ENCODE results near the gene RIMBP2.

RIMBP2 gene

DNA sequence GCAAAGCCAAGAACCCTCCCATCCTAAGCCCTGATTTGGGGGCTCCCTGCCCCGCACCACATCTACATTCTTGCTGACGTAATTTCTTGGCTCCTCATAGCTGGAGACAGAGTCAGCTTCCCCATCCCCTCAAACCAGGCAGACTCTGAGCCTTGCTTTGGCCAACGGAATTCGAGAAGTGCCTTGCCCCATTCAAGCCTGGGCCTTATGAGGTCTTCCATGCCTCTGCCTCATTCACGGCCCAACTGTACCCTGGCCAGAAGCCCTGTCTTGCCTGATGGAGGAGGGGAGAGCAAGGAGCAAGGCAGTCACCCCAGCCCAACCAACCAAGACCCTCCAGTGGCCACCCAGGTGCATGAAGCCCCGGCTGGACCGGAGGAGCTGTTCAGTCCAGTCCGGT is 214.3 kb downstream of the RIMBP2 start:
- DNase-seq (ENCODE audit: low spot score), result no peak

- no peak for DNase-seq (ENCODE audit: low spot score)
Measured at GRCh38 chr12:130500835-130501330, 215.2 kb downstream of the RIMBP2 start.

DNA sequence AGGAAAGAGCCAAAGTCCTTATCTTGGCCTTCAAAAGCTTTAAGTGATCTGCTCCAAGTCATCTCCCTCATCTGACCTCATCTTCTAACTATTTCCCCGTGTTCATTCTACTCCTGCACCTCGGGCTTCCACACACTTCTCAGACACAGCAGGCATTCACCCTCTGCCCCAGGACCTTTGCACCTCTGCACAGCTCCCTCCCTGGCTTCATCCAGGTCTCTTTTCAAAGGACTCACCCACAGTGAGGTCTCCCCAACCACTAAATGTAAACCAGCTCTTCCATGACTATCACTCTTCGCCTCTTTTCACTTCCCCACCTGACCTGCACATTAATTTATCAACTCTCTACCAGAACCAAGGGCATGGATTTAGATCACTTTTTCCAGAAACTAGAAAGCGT is 216.6 kb downstream of the RIMBP2 start:
- DNase-seq (ENCODE audit: low spot score), result no peak

GRCh38 chr12:130498589-130499385 is 217.3 kb downstream of the RIMBP2 start:
- no peak for DNase-seq (ENCODE audit: low spot score)

DNA sequence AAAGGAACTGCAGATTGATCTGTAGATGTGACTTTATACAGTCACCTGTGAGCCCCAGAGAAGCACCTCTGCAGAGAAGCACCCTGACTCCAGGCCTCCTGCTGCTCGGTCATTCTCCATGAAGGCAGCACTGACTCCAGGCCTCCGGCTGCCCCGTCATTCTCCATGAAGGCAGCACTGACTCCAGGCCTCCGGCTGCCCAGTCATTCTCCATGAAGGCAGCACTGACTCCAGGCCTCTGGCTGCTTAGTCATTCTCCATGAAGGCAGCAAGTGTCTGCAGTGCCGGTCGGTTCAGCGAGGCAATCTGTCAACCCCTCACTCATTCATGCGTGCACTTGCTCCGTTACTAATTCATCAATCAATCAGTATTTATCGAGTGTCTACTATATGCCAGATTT is 218.1 kb downstream of the RIMBP2 start:
- no peak for DNase-seq (ENCODE audit: low spot score)

DNA sequence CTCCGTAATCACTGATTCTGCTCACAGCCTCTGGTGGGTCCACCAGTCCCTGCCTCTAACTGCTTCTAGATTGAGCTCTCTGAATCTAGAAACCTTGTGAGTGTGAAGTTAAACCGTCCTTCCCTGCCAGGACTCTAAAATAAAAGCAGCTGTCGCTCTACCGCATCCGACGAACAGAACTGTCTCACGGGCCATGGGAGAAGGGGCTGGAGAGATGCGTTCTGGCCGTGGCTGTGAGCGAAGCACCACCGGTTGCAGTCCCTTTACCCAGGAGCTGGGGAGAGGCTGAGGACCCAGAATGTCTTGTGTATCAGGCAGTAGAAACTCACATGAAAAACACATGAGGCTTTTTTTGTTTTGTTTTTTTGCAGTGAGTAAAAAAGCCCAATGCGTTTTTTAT is 218.8 kb downstream of the RIMBP2 start:
- no peak for DNase-seq (ENCODE audit: low spot score)

- no peak for DNase-seq (ENCODE audit: low spot score)
Measured at GRCh38 chr12:130496516-130497120, 219.5 kb downstream of the RIMBP2 start.

GRCh38 chr12:130495156-130495555 is 220.9 kb downstream of the RIMBP2 start:
- no peak for DNase-seq (ENCODE audit: low spot score)

- DNase-seq (ENCODE audit: low spot score), result no peak
Measured at GRCh38 chr12:130494736-130495135, 221.4 kb downstream of the RIMBP2 start.

DNA sequence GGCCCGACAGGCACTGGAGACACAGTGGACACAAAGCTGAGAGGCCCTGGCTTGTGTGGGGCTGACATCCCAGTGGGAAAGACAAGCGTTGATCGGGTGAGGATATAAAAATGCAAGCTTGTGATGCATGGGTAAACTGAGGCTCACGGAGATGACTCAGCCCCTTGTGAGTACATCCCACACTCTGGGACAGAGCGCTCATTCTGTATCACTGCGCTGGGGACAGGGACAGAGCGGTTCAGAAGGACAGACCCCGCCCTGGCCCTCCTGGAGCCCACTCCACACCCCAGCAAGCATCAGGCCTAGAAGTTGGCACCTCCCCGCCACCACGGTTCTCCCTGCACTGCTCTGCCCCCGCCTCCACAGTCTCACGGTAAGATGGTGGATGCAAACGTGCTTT is 222.1 kb downstream of the RIMBP2 start:
- DNase-seq (ENCODE audit: low spot score), result no peak

- DNase-seq (ENCODE audit: low spot score), result no peak
Measured at GRCh38 chr12:130491421-130492357, 224.4 kb downstream of the RIMBP2 start.

DNA sequence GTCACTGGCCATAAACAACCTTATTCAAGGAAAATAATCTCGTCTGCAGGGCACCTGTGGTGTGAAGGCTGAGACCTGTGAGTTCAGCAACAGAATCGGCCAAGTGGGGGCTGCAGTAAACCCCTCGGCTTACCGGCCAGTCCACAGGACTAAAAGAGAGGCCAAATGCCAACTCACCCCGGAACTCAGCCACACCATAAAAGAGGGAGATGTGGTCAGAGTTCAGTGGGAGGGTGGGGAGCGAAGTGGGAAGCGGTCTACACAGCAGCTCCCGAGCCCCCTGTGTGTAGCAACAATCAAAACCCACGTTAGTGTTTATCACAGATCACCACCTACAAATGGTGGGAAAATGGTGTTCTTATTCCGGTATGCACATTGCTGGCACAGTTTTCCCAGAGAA is 225.4 kb downstream of the RIMBP2 start:
- no peak for DNase-seq (ENCODE audit: low spot score)

DNA sequence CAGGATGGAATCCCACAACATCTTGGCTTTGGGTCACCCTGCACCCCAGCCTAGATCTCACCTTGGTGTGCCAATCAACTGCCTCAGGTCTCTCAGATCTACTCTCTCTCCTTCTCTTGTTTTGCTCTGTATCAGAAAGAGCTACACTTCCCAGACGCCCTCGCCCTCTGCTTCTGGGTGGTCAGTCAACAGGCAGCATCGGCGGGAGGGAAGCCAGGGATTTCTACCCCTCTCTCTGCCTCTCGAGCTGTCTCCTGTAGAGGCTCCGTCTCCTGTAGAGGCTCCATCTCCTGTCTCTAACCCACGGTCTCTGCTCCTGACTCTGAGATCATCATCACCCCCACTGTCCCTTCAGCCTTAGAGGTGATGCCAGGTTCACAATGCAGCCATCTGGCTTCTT is 226.8 kb downstream of the RIMBP2 start:
- DNase-seq (ENCODE audit: low spot score), result no peak

GRCh38 chr12:130488358-130488710 is 227.8 kb downstream of the RIMBP2 start:
- DNase-seq (ENCODE audit: low spot score), result no peak

DNA sequence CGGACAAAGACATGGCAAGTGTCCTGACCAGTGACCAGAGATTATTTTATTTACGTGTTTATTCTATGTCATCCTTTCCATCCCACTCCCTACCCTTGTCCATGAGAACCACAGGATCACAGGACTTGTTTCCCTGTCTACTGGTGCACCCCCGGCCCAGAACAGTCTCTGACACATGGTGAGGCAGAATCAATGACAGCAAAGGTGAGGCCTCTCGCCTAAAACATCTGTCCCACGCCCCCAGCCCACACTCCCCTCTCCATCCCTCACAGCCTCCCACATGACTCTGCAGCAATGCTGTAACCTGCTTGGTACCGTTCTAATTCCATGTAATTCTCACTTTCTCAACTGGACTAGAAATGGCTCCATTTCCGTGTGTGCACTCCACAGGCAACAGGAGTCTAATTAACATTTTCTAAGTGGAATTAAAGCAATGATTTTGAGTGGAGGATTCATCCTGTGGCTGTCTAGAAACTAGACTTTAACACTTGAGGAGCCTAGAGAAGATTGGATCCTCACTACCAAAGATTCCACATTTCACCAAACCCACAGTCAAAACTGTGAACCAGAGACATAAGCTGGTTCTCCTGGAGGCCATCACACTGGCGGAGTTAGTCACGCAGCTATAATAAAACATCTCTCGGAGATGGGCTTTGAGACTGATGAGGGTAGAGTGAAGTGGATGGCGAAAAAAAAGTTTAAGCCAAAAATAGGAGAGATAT is 228.3 kb downstream of the RIMBP2 start:
- no peak for DNase-seq (ENCODE audit: low spot score)

GRCh38 chr12:130486891-130487416 is 229.1 kb downstream of the RIMBP2 start:
- no peak for DNase-seq (ENCODE audit: low spot score)

DNA sequence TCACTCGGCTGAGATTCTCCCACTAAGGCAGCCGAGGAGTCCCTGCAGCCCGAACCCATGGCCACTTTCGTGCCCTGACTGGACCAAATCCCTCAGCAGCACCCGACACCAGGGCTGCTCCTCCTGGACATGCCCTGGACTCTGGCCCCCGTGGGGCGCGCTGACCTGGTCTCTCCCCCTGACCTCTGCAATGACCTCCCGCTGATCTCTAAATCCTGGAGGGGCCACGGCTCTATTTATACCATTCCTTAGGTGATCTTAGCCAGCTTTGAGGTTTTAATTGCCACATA is 230.0 kb downstream of the RIMBP2 start:
- no peak for DNase-seq (ENCODE audit: low spot score)

DNA sequence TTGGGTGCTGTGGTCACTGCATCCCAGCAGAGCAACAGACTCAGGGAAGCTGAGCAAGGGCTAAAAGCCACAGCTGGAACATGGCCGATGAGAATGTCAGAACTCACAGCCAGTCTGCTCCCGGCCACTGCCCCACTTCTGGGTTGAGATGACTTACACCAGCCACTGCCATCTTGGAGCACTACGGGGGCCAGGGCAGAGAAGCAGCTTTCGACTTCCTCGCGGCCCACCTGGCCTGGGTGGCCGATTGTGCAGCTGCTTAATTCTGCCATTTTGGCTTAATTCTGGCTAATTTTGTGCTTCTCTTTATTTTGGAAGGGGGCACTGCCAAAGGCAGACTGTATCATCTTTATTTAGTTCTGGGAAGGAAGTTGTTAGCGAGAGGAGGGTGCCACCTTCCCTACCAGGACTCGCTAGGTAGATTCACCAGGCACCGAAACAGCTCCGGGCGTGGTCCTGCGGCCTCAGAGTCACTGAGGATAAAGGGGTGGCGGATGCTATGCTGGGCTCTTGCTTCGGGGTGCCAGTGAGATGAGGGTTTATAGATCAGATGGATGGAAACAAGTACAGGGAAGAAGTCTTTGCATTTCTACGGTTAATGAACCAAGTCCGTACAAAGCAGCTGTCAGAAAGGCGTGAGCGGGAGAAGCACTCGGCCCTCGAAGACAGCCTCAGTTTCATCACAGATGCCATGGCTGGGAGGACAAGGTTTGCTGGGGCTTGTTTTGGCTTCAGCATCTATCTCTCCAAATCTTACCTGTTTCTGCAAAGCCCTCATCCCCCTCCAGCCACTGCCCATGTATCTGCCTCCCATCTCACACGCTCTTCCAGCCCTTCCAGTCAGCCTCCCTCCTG is 230.6 kb downstream of the RIMBP2 start:
- DNase-seq (ENCODE audit: low spot score), result no peak

DNA sequence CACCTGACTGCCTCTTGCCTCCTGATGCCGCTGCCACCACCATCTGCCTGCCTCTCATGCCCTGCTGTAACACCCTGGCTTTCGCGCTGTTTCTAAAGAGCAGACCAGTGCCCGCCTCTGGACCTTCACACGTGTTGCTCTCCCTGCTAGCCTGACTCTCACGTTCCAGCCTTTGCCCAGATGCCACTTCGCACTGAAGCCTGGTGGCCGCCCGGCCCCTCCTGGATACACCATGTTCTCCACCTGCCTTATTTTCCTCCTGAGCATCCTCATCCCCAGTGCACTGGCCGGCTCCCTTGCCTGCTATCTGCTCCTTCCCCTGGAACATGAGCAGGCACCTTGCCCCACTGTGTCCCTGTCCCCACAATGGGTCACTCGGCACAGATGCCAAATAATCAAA is 231.9 kb downstream of the RIMBP2 start:
- DNase-seq (ENCODE audit: low spot score), result no peak

- no peak for DNase-seq (ENCODE audit: low spot score)
Measured at GRCh38 chr12:130483616-130484180, 232.4 kb downstream of the RIMBP2 start.

GRCh38 chr12:130482448-130482847 is 233.7 kb downstream of the RIMBP2 start:
- no peak for DNase-seq (ENCODE audit: low spot score)
